ENCODE data around the gene TFRC.

DNA sequence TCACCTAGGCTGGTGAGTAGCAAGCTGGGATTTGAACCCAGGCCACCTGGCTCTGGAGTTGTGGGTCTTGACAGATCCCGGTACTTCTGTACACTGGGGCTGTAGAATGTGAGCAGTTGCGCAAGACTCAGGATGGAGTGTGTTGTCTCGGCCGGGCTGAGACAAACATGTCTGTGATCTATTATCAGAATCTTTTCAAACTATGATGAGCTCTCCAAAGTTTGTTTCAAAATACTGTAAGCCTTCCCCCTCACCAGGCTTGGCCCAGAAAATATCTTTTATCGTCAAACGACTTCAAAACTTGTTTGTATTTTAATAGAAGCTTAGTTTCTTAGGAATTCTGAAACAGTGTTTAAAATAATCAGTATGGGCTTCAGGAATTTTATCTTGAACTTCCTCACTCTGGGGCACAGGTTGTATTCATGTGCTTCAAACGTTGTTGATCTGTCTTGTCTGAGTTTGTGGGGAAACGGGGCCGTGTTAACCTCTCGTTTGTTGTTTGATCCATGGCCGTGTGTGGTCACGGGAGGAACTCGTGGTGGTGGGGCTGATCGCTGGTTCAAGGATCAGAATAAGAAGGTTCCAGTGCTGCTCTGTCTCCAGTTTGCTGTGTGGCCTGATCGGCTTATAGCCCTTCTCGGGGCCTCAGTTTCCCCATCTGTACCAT is 40.3 kb upstream of the TFRC start:
- no peak for TF ChIP-seq CTCF (IDR thresholded peaks at IDR 0.05; ENCODE audit: poor library complexity)
- no peak for TF ChIP-seq EZH2 (IDR thresholded peaks at IDR 0.05; ENCODE audit: borderline replicate concordance)

Data from hepatocyte (in vitro differentiated cells).